ENCODE data around the gene CAB39L.
"Not testable (repeated sequence)": the region's sequence is repeated elsewhere in the genome, so short reads cannot be mapped to it uniquely, and the experiment has no call there.

The CAB39L gene

DNA sequence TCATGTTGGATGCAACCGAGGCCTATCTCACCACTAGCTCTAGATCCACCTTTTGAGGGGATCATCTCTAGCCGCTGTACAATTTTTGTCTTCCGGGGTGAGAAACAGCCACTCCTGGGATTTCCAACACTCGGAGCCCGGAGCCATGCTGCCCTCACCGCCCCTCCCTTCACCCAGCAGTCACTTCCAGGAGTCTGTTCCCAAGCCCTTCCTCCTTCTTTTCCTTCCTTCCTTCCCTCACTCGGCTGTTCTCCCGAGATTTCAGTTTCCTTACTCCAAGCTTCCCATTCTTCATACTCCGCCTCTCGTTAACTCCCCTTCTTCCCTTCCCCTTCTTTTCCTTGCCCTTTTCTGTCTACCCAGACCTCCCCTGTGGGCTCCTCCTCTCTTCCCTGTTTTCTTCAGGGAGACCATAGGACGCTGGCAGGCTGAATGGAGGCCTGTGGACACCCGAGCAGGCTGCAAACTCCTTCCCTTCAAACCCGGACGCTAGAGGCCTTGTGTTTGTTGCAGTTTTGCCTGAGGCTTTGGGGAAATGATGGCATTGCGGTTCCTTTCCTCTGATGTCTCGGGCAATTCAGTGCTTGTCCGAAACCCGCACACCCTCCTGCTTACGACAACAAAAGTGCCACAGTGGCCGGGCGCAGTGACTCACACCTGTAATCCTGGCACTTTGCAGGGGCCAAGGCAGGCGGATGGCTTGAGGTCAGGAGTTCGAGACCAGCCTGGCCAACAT lies 96.0 kb downstream of the CAB39L start:
- DNase-seq (ENCODE audit: low spot score): no peak

DNA sequence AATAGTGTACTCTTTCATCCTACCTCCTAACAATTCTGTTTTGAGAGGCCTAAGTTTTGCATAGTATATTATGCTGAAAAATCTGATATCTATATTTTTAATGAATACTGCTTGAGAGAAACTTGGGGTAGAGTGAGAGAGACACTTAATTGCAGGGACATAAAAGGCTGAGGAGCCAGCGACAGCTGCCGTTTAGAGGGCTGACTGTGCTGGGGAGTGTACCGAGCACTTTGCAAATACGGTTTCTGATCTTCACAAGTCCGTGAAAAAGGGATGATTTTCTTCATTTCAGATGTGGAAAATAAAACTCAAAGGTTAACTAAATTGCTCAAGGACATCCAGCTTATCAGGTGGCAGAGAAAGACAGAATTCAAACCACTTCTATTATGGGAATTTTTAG lies 97.4 kb downstream of the CAB39L start:
- DNase-seq (ENCODE audit: low spot score): no peak

DNA sequence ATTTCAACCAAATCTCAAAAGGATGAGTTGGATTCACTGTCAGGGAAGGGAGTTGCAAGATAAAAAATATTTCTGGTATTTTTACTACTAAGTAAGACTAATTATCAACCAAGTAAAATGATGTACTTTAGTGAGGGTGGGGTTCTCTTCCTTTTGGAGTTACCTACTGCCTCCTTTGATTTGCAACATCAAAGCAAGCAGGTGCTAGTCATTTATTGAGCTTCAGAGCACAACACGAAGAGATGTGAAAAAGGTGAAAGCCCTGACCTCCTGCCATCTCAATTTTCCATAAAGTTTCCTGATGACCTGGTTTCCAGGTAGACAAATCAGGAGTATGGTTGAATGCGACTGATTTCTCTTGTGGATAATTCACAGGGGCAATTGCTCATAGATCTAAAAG lies 100.1 kb downstream of the CAB39L start:
- no peak for DNase-seq (ENCODE audit: low spot score)

DNA sequence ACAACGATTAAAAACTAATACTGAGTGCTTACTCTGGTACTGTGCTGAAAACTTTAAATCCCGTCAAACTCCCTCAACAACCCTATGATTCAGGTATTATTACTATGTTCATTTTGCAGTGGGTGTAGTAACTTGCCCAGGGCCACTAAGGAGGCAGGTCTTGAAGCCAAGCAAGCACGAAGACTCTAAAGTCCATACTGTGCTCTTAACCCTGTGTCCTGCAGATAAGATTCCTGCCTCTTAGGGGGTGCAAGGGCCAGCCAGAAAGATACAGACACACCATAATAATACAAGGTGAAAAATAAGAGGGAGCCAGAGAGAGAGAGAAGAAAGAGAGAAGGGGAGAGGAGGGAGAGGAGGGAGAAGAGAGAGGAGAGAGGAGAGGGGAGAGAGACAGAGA lies 100.6 kb downstream of the CAB39L start:
- no peak for DNase-seq (ENCODE audit: low spot score)

DNA sequence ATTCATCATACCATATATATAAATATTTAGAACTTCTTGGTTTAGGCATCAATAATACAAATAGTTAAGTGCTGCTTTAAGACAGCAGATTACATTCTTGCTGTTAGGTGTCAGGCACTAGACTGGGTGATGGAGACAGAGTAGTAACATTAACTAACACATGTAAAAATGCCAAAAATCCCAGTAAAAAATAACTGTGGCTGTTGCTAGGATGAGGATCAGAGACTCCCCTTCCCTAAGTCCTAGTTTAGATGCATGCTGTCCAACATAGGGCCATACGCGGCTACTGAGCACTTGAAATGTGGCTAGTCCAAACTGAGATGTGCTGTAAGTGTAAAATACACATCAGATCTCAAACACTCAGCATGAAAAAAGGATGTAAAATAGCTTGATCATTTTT lies 101.4 kb downstream of the CAB39L start:
- DNase-seq (ENCODE audit: low spot score): no peak

DNA sequence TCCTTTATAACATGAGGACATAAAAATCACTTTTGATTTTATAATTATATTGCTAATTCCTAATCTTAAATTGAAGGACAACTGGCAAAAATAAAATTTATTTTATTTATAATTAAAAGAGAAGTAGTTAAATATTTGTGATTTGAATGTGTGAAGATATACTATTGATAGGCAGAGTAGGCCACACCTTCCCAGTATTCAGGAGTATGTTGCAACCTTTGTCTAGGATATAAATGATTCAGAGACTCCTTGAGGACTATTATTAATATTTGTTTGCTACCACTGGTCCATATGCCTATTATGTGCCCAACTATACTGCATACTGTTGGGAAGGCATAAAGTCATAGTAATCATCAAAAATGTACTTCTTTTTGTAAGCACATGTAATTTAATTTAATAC lies 101.9 kb downstream of the CAB39L start:
- DNase-seq (ENCODE audit: low spot score): no peak

DNA sequence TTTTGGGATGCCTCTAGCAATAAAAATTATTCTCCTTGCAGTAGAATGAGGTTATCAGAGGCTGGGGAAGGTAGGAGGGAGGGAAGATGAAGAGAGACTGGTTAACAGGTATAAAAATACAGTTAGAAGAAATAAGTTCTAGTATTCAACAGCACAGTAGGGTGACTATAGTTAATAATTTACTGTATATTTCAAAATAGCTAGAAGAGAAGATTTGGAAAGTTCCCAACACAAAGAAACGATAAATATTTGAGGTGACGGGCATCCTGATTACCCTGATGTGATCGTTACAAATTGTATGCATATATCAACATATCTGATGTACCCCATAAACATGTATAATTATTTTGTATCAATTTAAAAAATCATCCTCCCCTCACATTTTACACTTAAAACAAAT lies 102.3 kb downstream of the CAB39L start:
- no peak for DNase-seq (ENCODE audit: low spot score)

DNA sequence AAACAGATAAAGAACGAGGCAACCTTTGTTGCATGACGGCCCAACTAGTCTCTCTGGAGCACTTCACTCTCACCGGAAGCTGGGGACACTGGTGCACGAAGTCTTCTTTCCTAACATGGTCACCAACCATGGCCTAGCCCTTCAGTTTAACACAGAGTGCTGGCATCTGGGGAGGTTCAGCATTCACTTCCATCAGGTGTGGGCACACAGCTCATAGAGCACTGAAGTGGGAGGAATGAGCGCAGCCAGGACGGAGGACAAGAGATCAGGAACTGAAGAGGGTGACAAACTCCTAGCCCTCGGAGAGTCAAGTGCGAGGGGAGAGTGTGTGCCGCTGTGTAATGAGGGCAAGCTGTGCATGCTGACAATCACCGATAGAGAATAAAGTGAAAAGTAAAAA lies 103.7 kb downstream of the CAB39L start:
- DNase-seq (ENCODE audit: low spot score): no peak

DNA sequence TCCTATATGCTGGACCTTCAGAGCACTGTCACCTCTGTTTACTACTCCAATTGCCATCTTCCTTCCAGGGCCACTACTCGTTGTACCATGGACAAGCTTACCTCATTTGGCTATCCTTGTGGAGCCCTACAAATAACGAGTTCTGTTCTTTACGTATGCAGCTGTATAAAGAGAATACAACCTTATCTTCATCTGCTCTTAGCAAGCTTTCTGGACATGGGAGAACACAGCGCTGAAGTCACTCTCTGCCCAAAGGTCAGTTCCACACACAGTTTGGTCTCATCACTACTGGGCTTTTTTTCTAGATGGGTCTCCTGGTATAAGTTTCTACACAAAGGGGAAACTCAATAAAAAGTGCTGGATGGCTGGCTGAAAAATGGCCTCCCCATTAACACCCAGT lies 107.2 kb downstream of the CAB39L start:
- DNase-seq (ENCODE audit: low spot score): no peak

DNA sequence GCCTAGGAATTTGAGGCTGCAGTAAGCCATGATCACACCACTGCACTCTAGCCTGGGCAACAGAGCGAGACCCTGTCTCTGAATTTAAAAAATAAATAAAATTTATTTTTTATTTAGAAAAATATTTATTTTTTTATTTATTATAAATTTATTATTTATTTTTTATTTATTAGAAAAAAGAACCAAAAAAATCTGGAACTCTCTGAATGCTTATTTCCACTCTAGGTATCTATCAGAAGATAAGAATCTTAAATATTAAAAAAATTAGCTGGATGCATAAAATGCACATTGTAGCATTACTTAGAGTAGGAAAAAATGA lies 113.4 kb downstream of the CAB39L start:
- no peak for DNase-seq (ENCODE audit: low spot score)

DNA sequence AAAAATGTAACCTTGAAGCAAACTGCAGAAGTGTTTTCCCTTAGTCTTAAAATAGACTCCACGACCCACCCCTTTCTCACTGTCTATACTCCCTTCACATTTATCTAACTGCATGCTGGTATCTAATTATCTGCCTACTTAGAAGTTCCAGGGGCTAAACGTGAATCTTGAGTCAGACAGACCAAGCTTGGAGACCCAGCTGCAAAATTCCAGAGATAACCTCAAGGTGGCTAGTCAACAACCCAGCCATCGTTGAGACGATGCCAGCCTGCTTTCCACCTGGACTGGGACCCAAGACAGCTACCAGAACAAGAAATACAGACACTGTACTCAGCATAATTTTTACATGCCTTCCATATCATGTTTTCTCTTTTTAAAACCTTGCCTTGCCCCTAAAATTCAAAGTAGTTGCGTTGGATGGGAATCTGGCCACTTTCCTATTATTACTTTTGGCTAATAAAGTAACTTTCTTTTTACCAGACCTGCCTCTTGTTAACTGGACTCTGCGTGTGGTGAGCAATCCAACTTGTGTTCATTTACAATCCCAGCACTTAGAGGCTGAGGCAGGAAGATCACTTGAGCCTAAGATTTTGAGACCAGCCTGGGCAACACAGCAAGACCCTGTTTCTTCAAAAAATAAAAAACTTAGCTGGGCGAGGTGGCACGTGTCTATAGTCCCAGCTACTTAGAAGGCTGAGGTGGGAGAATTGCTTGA lies 113.9 kb downstream of the CAB39L start:
- no peak for DNase-seq (ENCODE audit: low spot score)

DNA sequence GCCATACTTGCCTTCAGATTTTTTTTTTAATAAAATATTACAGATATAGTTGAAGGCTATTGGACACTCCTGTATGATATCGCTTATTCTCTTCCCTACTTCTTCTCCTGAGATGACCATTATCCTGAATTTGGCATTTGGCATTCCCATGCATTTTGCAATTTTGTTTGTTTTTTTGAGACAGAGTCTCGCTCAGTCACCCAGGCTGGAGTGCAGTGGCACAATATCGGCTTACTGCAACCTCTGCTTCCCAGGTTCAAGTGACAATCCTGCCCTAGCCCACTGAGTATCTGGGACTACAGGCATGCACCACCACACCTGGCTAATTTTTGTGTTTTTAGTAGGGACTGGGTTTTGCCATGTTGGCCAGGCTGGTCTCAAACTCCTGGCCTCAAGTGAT lies 116.7 kb downstream of the CAB39L start:
- DNase-seq (ENCODE audit: low spot score): not testable (repeated sequence)

DNA sequence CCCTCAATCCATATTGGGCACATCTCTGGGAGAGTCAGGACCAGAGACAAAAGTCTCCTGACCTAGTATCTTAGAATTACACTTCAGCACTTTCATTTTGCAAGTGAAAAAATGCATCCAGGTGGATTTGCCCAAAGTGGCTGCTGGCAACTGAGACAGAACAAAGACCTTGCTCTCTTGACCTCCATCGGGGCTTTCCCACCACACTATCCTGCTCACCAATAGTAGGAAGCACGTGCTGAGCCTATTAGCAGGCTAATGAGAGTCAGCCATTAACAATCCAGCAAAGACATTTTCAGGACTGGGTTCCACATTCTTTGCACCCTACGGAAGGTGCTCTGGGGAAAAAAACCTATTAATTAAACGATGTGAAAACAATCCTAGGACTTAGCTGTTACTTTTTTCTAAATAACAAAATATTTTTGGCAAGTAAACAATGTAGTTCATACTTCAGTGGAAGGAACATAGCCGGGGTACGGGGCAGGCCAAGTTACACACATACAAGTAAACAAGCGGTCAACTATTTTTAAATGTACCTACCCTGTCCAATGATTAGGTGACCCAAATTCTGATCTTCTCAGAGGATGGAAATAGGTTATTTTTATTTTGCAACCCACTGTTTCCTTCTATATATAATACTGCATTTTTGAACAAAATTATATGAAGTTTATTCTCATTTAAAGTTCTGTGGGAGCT lies 117.5 kb downstream of the CAB39L start:
- no peak for DNase-seq (ENCODE audit: low spot score)

DNA sequence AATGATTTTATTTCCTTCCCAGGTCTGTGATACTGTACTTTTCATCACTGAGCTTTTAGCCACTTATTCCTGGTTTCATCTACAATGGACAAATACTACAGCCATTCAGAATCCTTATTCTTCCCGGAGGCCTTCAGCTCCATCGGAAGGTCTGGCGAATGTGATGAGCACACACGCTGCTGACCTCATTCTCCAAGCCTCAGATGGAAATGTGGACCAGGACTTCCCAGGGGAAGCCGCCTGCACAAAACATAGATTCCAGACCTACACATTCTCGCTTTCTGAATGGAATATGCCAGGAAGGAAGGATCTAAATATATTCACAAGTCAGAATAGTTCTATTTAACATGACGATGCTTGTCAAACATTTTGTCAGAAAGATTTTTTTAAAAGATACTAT lies 120.5 kb downstream of the CAB39L start:
- DNase-seq (ENCODE audit: low spot score): no peak

DNA sequence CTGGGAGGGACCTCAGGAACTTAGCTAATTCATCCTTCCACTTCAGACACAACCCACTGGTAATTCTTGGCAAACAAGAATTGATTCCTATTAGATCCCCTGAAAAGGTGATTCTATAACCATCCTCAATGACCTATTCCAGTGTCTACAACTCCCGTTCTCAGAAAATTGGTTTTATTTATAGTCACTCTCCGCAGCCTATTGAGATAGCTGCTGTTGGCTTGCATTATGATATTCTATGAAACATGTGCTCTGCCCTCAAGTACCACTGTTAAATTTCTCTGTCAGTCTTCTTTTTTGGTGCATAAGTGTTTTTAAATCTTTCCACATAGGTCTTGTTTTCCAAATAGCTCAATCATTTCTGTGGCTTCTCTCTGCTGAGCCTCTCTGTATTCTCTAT lies 121.2 kb downstream of the CAB39L start:
- DNase-seq (ENCODE audit: low spot score): no peak

DNA sequence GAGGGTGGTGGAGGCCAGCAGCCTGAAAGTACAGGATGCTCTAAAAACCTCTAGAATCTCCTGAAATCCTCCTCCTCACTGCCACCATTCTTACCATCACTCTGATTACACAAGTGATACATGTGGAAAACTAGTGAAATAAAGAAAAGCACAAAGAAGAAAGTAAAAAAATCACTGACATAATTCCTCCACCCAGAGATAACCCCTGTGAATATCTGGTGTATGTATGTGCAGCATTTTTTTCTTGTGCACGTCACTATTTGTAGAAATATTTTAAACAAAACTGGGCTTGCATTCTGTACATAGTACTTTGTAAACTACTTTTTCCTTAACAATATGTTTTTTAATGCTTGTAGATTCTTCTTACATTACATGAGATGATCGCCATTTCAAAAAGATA lies 122.9 kb downstream of the CAB39L start:
- no peak for DNase-seq (ENCODE audit: low spot score)

DNA sequence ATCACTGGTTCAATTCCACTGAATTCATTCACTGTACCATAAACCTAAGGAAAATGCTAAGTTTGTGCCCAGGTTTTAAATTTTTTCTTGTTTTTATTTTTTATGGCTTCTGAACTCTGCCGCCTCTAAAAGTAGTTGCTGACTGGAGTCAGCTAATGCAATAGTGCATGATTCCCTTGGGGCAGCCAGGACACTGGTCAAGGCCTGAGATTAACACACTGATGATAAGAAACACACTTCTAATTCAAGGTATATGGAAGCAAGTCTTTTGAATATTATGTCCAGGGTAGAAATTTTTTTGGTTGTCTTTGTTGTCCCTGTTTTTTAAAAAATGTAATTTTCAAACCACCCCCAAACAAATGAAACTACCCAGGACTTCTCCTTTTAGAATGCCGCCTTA lies 123.9 kb downstream of the CAB39L start:
- no peak for DNase-seq (ENCODE audit: low spot score)

DNA sequence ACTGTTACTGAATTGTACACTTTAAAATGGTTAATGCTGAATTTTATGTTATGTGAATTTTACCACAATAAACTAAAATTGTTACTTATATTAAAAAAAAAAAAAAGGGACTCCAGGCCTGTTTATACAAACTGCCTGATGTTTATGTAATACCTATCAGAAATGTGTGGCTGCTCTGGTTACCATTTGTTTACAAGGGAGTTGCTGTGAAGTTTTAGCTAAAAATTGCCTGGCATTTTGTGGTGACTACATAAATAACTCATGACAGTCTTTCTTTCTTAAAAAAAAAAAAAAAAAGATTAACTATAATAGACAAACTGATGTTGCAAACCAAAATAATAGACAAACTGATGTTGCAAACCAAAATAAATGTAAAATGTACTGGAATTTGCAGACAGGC lies 124.3 kb downstream of the CAB39L start:
- no peak for DNase-seq (ENCODE audit: low spot score)

DNA sequence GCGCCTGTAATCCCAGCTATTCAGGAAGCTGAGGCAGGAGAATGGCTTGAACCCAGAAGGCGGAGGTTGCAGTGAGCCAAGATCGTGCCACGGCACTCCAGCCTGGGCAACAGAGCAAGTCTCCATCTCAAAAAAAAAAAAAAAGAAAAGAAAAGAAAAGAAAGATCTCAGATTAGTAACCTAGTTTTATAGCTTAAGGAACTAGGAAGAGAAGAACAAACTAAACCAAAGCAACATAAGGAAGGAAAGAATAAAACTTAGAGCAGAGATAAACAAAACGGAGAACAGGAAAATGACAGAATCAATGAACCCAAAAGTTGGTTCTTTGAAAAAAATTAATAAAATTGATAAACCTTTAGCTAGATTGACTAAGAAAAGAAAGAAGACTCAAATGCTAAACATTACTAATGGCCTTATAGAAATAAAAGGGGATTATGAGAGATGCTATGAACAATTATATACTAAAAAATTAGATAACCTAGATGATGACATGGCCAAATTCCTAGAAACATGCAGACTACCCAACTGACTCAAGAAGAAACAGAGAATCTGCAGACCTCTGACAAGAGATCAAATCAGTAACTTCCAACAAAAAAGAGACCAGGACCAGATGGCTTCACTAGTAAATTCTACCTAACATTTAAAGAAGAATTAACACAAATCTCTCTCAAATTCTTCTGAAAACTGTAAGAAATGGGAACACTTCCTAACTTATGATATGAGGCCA lies 127.9 kb downstream of the CAB39L start:
- DNase-seq (ENCODE audit: low spot score): no peak

DNA sequence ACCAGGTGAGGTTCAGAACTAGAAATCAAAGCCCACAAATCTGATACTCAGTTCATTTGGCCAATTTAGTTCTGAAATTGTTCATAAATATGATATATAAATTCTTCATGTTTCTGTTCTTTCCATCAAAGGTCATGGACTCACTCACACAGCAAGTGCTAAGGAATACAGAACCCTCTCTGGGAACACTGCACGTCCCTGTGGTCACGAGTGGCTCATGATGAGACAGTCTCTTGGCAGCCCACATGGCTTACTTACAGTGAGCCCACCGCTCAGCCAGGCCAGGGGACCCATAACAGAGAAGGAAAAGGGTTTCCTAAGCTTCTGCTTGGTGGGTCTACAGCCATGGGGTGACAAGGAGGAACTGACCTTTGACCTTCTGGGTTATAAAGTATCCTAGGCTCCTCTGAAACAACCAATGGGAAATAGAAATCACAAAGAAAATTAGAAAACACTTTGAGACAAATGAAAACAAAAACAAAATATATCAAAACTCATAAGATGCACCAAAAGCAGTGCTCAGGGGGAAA lies 128.8 kb downstream of the CAB39L start:
- no peak for DNase-seq (ENCODE audit: low spot score)

DNA sequence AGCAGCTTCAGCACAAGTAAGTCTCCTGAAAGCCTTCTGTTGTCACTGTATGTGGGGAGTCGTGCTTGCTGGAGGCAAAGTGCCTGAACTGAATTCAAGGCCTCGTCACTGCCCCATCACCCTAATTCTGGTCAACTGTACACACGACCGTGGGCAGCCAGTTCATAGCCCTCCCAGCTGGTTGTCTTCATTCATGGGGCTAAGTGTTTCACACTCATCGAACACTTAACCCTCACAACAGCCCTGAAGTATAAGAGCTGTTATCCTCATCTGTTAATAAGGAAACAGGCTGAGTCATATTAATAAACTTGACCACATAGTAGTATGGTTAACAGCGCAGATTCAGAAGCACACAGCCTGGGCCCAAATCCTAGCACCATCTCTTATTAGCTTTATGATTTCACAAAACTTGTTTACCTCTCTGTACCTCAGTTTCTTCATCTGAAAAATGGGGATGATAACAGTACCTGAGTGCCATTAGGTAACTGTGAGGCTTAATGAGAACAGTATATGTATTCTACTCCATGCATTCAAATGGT lies 129.5 kb downstream of the CAB39L start:
- DNase-seq (ENCODE audit: low spot score): no peak

DNA sequence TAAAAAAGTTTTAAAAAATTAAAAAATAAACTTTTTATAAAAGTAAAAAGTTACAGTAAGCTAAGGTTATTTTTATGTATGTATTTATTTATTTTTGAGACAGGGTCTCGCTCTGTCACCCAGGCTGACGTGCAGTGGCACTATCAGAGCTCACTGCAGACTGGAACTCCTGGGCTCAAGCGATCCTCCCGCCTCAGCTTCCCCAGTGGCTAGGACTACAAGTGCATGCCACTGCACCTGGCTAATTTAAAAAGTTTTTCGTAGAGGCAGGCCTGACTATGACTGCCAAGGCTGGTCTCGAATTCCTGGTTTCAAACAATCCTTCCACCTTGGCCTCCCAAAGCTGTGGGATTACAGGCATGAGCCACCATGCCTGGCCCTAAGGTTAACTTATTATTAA lies 132.0 kb downstream of the CAB39L start:
- no peak for DNase-seq (ENCODE audit: low spot score)

All from iPS-NIHi11 (cell line).